ENCODE measurements around the gene ZHX3. TPM values are rescaled to one million over a fixed set of nuclear protein-coding genes. Genes with fewer than 3 reads are reported as not detected.
A peak's percentile ranks its signal among the peaks of the same experiment; 100 is the strongest.

Gene ZHX3
- total and polyA plus RNA-seq, 8 donors, result 6.6 to 59.3 (median 18.7) TPM

GRCh38 chr20:41336711-41337492 is 19.4 kb upstream of the ZHX3 start:
- H3K9me3 ChIP-seq, result no peaks in the 10 kb centered on the region
- intact Hi-C loops (cut with DNase I; ENCODE audit: low total_unique reads), result no loop called here
- H3K4me3 ChIP-seq, result no peak overlapping the region

GRCh38 chr20:41335591-41335990 is 18.1 kb upstream of the ZHX3 start:
- TF ChIP-seq POLR2A (IDR thresholded peaks at IDR 0.05) (no peak), POLR2AphosphoS5 (IDR thresholded peaks at IDR 0.05) (no peak), EP300 (IDR thresholded peaks at IDR 0.05) (no peak), CTCF (IDR thresholded peaks at IDR 0.05) (no peak)
- Histone ChIP-seq H3K36me3 (no peaks in the 10 kb centered on the region), H3K4me3 (no peak overlapping the region), H3K9me3 (no peaks in the 10 kb centered on the region), H3K27me3 (no peaks in the 10 kb centered on the region), H3K4me1 (peaks cover 12 to 27% (median 20%) of the 10 kb centered on the region in 4 donors), H3K27ac (peak overlapping the region in 3 of 5 donors; percentile 71 to 84 (median 71))
- intact Hi-C loops (cut with DNase I; ENCODE audit: low total_unique reads), result no loop called here
- 80 to 100% (median 83%) methylated on average over 1 of the region's 1 CpG for WGBS, 5 donors
- DNase-seq, result no peak

More at GRCh38 chr20:41336711-41337492, 19.4 kb upstream of the ZHX3 start:
- Histone ChIP-seq H3K4me1 (peaks cover 16 to 39% (median 29%) of the 10 kb centered on the region in 4 donors), H3K27me3 (no peaks in the 10 kb centered on the region), H3K27ac (no peak overlapping the region), H3K36me3 (no peaks in the 10 kb centered on the region)
- DNase-seq, result no peak
- TF ChIP-seq CTCF (IDR thresholded peaks at IDR 0.05), result no peak
- no peak for TF ChIP-seq EP300 (IDR thresholded peaks at IDR 0.05)
- no peak for TF ChIP-seq POLR2A (IDR thresholded peaks at IDR 0.05)
- no peak for TF ChIP-seq POLR2AphosphoS5 (IDR thresholded peaks at IDR 0.05)
- 80 to 94% (median 89%) methylated on average over 4 of the region's 4 CpGs for WGBS, 5 donors

- H3K36me3 ChIP-seq, result no peaks in the 10 kb centered on the region
- H3K4me1 ChIP-seq, result peaks cover 3 to 25% (median 18%) of the 10 kb centered on the region in 4 donors
- 73 to 86% (median 79%) methylated on average over 15 of the region's 15 CpGs for WGBS, 5 donors
- intact Hi-C loops (cut with DNase I; ENCODE audit: low total_unique reads), result no loop called here
- no peaks in the 10 kb centered on the region for H3K27me3 ChIP-seq
- no peaks in the 10 kb centered on the region for H3K9me3 ChIP-seq
- no peak overlapping the region for H3K4me3 ChIP-seq
- peak overlapping the region; percentile 64 to 84 (median 71) for H3K27ac ChIP-seq
- DNase-seq, result no peak
- TF ChIP-seq CTCF (IDR thresholded peaks at IDR 0.05), result no peak
- TF ChIP-seq POLR2A (IDR thresholded peaks at IDR 0.05), result no peak
- no peak for TF ChIP-seq EP300 (IDR thresholded peaks at IDR 0.05)
- TF ChIP-seq POLR2AphosphoS5 (IDR thresholded peaks at IDR 0.05), result peak; percentile 29 to 61 (median 40)
These were observed 17.2 kb upstream of the ZHX3 start for GRCh38 chr20:41334443-41335421.

GRCh38 chr20:41334036-41334435 is 16.5 kb upstream of the ZHX3 start:
- TF ChIP-seq POLR2AphosphoS5 (IDR thresholded peaks at IDR 0.05) (no peak), POLR2A (IDR thresholded peaks at IDR 0.05) (no peak), EP300 (IDR thresholded peaks at IDR 0.05) (no peak), CTCF (IDR thresholded peaks at IDR 0.05) (no peak)
- 82 to 100% (median 89%) methylated on average over 2 of the region's 2 CpGs for WGBS, 5 donors
- no peak for DNase-seq
- H3K4me1 ChIP-seq, result peaks cover 0 to 23% (median 16%) of the 10 kb centered on the region in 4 donors
- intact Hi-C loops (cut with DNase I; ENCODE audit: low total_unique reads), result no loop called here
- H3K27ac ChIP-seq, result peak overlapping the region; percentile 19 to 84 (median 71)
- H3K27me3 ChIP-seq, result no peaks in the 10 kb centered on the region
- no peak overlapping the region for H3K4me3 ChIP-seq
- no peaks in the 10 kb centered on the region for H3K36me3 ChIP-seq
- no peaks in the 10 kb centered on the region for H3K9me3 ChIP-seq

Data from stomach (tissue), 9 donors.